Left renal cortex interstitium (tissue), 4 donors: ENCODE measurements around the gene TRMO. TPM values are rescaled to one million over a fixed set of nuclear protein-coding genes. Genes with fewer than 3 reads are reported as not detected.

ENCODE experiments used
- DNase-seq, 4 donors: peaks; one replicate each; pipeline ENCODE4 v3.0.0-alpha.2; 2013; ENCODE audit warnings: low read depth in 4 of 4, low spot score in 2 of 4, missing footprints in 1 of 4
- polyA plus RNA-seq, 4 donors: library from polyadenylated mRNA; unstranded; fragments of 120-200 nt; gene quantifications; one replicate each; pipeline ENCODE4 v1.2.1, GENCODE V29; 2013; ENCODE audit not compliant: insufficient read length in 4 of 4

The TRMO gene
- polyA plus RNA-seq, 4 donors = 19.2 to 22.9 (median 20.6) TPM

DNA sequence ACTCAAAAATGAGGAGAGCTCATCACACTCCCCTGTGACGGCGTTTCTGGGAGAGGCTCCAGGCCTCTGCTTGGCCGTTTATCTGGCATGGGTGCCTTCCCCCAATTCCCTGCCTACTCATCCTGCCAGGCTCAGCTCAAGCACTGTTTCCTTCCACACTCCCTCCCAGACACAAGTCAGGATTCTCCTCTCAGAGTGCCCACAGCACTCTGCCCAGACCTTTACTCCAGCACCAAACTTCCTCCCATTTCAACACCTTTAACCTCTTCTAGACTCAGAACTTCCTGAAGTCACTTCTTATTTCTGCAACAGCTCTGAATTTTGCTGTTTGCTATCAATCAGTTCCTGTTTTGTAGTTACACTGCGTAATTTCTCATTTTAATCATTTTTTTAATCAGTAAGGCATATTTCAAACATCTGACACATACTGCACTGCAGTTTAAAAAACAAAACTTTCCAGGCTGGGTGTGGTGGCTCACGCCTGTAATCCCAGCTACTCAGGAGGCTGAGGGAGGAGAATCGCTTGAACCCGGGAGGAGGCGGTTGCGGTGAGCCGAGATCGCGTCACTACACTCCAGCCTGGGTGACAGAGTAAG lies 16.0 kb downstream of the TRMO start:
- DNase-seq = no peak

DNA sequence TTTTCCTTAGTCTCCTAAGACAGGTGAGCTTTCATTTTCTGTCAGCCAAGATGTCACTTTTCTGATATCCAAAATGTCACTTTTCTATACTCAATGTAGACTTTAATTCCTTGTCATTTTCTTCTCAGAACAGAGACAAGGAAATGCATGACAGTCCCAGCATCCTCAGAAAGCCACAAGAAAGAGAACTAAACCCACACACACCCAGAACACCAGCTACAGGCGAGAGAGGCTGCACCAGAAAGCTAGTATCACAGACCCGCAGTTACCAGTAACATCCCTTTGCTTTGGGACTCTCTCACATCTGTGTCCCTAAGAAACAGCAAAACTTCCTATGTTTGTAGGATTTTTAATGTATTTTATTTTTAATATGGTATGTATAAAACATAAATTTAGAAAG lies 17.1 kb downstream of the TRMO start:
- no peak for DNase-seq

DNA sequence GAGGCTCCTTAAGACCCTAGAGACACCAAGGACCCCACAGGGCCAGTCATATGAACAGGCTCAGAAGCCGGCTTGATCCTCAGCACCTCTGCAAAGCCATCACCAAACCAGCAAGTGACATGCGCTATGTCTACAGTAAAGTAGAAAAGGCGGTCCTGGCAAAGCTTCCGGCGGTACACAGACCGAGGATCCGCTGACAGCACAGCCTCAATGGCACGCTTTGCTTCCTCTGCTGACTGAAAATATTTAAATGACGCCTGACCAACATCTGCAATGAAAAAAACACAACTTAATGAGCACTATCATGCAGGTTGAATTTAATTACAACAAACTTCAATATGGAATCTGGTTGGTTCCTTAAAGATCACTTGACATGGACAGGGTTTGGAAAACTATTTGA lies 17.6 kb downstream of the TRMO start:
- DNase-seq = no peak

DNA sequence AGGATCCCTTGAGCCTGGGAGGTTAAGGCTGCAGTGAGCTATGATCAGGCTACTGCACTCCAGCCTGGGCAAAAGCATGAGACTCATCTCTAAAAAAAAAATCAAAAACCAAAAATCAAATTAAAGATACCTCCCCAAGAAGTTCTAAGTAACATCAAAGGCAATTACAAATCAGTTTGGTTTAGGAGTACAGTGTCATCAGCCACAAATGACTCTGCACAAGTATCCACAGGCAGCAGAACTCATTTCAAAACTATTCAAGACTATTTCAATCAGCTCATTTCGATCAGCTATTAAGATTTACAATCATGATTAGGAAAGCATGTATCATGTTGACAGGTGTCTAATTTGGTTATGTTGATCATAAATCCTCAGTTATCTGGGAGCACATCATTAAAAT lies 19.1 kb downstream of the TRMO start:
- DNase-seq = no peak

DNA sequence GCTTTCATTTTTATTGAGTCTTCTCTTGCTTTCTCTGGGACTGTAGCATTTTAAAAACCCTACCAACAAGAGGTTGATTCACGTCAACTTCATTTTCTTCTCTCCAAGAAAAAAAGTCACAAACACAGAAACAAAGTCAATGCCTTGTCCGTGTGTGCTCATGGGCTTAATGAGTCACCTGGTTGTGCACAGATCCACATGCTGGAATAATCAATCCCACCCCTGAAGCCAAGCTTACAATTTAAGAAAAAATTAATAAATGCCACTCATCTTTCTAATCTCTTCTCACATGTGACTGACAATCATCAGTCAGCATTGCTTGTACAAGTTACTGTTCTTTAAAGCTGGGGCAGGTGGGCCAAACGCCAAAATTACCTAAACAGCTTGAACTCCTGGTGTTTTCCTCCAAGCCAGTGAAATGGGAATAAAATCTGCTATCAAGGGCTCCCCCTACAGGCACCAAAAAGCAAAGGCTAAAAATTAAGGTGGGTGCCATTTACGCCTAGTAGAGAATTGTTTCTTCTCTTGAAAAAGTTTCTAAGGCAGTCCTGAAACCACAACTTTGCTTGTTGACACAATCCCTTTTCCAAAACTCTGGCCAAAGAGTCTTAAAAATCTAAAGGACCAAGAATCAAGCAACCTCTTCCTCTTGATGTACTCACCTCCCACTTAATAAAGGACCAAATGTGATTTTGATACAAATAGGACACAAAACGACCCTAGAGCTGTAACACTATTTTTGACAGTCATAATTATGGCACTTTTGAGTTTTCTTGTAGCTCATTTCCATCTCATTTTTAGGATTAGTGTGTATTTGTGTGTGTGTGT lies 21.3 kb downstream of the TRMO start:
- no peak for DNase-seq

DNA sequence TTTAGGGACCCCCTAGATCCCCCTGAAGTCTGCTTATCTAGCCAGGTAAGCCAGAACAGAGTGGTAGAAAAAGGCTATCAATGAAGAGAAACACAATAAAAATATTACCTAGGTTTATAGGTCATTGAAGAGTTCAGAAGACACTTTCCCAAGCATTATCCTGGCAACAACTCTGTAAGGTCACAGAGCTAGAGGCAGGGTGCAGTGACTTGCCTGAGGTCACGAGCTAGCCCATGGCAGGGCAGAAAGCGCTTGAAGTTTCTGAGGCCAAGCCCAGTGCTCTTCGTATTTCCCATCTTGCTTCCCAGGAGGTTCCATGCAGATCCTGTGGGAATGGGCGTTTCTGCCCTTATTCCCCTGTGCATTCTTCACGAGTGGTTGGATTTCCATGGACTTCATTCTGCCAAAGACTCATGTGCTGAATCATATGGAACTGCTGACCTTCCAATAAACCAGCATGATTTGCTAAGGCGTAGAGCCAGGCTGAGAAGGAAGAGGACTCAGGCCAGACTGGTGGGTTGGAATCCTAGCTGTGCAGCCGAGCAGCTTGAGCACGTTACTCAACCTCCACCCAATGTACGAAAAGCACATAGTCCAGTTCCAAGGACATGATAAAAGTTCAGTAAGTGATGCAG lies 22.1 kb downstream of the TRMO start:
- no peak for DNase-seq

DNA sequence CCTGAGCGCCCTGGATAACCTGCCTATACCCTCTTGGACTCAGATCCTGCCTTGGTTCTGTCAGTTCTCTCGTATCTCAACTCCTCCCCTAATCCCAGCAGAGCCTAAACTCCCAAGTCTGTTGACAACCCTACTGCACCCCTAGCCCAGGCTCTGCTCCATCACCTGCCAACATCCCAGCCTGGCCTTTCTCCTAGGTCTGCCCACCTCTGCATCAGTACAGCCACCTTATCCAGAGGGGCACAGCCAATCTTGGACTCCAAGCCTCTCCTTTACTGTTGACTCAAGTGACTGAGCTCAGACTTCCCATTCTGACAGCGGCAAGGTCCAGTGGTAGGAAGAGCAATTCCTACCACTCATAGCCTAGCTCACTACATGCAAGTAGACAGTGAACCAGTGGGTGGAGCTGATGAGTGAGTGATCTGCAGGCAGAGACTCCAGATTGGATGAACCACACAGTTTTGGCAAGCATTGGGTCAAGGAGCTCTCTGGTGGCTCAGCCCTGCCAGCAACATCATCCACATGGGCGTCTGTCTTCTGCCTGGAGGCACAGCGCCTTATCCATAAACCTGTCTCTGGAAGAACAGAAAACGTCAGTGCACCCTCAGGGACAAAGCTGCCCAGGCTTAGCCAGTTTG lies 26.5 kb downstream of the TRMO start:
- DNase-seq = no peak

DNA sequence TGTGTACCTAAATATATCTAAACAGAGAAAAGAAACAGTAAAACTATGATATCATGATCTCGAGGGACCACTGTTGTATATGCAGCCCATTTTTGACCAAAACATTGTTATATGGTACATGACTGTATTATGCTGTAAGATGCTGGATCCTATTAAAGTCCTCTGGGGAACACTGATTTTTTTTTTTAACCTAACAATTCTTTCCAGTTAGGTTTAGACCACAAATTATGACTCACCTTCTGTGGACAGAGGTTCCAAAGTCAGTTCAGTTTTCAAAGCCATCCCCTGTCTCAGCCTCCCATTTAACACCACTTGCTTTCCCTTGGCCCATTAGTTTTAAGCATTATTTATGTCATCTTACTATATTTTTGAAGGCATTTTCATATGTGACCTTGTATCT lies 27.1 kb downstream of the TRMO start:
- DNase-seq = no peak

DNA sequence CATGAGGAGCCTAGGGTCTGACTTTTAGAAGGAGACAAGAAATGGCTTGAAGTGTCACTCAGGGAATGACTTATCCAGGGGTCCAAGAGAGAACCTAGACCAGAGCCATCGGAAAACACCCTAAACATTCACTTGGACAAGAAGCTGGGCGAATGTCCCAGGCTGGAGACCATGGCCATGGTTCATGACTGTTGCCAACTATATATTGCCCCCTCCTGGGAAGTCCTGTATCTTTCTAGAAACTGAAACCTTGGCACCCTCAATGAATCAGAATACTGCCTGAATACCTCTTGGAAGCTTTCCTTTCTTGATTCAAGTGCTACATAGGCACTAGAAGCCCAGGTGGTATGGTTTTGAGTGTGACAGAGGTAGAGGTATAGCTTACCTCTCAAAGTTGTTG lies 29.9 kb downstream of the TRMO start:
- no peak for DNase-seq

DNA sequence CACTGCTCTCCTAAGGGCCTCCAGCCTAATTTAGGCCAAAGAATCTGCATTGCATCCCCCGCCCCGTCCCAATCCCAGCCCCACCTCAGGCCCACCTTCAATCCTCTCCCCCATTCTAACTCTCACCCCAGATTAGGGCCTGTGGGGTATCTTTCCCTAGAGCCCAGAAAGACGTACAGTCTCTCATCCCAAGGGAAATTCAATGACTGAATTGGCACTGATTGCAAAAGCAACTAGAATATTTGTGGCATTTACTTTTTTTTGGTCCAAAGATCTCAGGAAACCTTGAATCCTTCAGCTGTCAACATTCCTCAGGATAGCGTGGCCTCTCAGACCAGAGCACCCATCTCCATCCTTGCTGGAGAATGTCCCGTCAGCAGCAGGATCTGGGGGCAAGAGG lies 30.6 kb downstream of the TRMO start:
- DNase-seq = no peak

DNA sequence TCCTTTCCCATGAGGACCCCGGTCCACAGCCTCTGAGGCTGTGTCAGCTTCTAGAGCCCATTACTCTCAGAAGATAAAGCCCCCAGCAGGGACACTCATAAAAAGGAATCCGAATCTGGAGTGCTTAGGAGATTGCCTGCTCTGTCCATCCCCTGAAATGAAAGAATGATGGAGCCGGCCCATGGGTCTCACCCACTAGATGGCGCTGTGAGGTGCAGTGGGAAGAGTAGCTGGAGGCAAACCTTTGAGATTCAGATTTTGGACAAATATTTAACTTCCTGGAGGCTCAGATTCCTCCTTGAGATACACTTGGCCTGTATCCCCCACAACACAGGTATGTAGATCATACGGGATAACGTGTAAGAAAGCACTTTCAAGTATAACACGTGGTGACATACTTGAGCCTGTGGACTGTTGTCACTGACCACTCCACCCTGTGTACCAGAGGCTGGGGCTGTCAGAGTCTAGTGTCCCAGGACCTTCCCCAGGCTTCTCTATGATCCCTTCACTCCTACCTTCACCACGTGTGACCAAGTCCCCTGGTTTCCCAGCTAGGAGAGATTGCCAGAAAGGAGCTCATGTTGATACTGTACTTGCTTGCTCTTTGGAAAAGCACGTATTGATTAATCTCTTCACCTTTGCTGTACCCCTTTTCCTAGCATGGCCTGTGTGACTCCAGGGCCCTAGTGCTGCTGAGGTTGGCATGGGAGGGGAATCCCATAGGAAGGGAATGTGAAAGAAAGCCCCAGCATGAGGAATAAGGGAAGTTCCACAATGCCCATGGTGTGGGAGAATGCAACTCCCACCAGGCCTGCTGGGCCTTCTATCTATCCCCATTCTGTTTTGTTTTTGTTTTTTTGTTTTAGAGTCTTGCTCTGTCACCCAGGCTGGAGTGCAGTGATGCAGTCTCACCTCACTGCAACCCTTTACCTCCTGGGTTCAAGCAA lies 32.1 kb downstream of the TRMO start:
- DNase-seq = no peak

DNA sequence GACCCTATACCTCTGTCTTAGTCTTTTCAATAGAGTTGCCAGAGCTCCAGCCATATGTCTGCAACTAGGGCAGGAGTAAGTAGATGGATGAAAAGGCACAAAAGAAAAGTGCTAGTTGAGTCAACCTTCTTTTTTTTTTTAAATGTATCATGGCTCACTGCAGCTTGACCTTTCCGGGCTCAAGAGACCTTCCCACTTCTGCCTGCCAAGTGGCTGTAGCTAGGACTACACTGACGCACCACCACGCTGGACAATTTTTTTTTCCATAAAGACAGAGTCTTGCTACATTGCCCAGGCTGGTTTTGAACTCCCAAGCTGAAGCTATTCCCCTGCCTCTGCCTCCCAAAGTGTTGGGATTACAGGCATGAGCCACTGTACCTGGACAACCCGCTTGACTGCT lies 42.0 kb downstream of the TRMO start:
- no peak for DNase-seq

DNA sequence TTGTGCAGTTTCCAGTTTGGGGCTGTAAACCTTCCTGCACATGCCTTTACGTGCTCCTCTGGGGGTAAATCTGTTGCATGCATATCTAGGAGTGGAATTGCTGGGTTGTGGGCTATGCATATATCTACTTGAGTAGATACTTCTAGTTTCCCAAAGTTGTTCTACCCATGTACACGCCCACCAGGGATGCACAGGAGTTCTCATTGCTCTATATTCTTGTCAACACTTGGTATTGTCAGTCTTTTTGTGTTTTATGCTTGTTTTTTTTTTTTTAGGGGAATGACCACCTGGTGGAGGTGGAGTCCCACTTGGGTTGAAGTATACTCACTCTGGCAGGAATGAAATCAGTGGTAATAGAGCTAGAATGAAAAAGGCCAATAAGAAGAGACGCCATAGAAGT lies 46.2 kb downstream of the TRMO start:
- no peak for DNase-seq

DNA sequence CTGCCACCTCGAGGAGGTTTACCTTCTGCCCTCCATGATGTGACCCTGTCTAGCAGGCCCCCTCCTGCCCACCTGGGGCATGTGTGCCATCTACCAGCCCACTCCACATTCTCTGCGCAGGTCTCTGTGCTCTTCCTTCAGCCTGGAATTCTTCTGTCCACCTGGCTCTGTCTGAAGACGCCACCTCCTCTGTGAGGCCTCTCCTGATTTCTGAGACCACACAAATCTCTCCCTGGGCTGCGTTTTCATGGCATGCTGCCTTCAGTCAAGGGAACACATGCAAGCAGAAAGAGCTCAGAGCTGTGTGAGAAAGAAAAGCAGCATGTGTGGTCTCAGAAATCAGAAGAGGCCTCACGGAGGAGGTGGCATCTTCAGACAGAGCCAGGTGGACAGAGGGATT lies 47.2 kb downstream of the TRMO start:
- DNase-seq = no peak

DNA sequence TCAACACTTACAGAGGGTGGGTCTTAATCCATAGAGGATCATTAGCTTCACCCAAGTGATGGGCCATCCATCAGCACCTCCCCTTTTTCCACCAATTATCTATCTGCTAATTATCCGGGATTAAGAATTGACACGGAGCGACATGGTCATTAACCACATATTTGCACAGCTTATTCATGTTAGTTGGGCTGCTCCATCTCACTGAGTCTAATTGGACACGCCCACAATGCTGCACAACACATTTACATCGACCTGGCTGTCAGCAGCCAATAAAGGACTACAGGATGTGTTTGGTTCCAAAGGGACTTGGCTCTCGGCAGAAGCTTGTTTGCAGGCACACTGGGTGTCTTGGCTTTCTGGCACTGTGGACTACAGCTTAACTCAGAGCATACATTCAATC lies 47.7 kb downstream of the TRMO start:
- no peak for DNase-seq

DNA sequence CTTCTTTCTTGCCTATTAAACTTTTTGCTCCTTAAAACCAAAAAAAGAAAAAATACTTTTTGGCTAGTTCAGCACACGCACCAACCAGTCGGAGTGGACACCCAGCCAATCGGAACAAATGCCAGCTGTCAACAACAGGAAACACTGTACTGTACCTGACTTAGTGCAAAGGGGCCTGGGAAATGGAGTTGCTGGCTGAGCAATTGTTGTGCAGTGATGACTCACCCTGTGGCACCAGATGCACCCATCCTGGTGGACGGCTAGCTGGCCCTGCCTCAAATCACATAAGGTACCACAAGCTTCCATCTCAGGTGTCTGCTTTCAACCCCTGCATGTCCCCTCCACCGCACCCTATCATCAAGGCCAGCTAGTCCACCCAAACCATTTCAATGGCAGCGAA lies 48.4 kb downstream of the TRMO start:
- DNase-seq = no peak

DNA sequence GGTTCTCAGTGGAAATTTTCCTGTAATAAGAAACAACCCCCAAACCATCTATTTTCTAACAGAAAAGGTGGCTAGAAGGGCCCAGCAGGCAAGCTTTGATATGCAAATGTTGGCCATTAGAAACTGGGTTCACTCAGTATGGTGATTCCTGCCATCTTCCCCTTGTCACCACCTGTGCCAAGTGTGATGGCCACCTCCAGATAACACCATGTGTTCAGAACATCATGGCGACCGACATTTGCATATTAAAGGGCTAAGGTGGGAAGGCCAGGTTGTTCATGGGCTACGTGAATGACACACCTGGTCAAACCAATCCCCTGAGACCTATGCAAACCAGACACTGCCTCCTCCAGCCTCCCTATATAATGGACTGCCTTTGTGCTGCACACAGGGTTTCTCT lies 48.9 kb downstream of the TRMO start:
- DNase-seq = no peak

DNA sequence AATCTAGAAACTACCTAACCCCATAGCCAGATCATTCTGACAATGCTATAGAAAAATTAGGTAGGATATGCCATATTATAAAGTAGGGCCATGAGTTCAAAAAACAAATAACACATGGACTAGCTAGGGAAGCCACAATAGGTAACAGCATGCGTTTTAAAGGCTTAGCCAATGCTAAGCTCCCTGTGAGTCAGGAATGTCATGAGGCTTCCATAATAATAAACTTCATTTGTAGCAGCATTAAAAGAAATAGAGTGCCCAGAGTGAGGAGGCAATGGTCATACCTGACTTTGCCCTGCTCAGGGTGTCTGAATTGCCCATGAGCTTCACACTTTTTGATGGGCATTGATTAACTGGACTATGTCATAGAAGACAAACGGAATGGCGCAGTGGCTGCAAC lies 53.4 kb downstream of the TRMO start:
- DNase-seq = no peak

DNA sequence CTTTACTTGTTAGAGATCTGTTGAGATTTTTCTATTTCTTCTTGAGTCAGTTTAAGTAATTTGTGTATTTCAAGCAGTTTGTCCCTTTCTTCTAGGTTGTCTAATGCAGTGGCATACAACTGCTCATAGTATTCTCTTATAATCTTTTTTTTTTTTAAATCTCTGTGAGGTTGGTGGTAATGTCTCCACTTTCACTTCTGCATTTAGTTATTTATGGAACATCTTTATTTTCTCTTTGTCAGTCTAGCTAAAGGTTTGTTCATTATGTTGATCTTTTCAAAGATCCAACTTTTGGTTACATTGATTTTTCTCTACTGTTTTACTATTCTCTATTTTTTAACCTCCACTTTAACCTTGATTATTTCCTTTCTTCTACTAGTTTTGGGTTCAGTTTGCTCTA lies 55.5 kb downstream of the TRMO start:
- DNase-seq = no peak

DNA sequence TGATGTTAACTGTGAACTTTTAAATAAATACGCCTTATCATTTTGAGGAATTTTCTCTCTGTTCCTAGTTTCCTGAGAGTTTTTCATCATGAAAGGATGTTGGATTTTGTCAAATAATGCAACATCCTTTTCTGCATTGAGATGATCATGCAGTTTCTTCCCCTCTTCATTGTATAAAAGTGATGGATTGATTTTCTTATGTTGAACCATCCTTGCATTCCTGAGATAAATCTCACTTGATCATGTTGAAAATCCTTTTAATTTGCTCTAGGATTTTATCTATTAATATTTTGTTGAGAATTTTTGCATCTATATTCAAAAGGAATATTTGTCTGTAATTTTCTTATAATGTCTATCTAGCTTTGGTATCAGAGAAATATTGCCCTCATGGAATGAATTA lies 56.0 kb downstream of the TRMO start:
- no peak for DNase-seq

DNA sequence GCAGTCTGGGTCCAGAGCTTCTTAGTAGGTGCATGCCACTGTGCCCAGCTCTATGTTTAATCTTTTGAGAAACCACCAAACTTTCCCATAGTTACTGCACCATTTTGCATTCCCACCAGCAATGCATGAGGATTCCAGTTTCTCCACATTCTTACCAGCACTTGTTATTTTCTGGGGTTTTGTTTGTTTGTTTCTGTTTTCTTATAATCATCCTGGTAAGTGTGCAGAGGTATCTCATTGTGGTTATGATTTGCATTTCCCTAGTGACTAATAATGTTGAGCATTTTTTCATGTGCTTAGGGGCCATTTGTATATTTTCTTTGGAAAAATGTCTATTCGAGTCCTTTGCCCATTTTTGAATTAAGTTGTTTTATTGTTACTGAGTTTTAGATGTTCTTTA lies 57.9 kb downstream of the TRMO start:
- DNase-seq = no peak
